Measurements from ENCODE around the gene PRKCA. TPM values are rescaled to one million over a fixed set of nuclear protein-coding genes. Genes with fewer than 3 reads are reported as not detected.
A peak's percentile ranks its signal among the peaks of the same experiment; 100 is the strongest.

Gene PRKCA
- total RNA-seq, 1 experiment from 2014 or later: 22.6 TPM

DNA sequence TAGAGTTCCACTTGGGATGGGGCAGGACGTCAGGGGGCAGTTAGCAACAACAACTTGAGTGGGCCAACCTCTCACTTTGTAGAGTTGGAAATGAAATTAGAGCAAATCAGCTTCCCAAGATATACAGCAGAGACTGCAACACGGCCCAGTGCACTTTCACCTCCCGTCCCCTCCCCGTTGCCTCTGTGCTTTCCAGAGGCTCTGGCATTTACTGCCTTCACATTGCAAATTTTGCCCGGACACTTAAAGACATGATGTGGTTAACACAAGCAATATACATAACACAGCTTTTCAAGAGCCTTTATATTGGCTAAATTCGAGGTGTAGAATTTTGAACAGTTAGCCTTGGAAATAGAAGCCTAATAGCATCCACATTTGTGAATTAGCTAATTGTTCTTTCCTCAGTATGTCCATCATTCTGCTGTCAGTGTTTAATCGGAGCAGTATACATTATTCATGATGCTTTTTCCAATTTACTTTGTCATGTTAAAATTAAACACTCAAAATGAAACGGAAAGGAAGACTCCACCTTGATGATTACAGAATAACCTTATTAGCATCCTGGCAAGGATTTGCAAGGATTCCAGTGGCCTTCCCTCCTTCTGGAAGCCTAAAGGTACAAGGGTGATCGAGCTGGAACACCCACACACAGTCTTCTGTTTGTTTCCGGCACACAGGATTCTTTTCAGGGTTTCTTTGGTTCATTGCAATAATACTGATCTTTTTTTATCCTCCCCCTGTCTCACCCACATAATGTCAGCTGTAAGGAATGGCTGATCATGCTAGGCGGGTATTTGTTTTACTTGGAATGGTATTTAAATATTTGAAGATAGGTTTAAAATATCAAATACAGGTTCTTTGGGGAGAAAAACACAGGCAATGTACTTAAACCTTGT is 341.6 kb downstream of the PRKCA start:
- ATAC-seq (no peak; the same call in 1 of the 2 replicates), DNase-seq (no peak)
- no peaks in the 10 kb centered on the region for H3K27me3 ChIP-seq (ENCODE audit: low read length)
- TF ChIP-seq EZH2phosphoT487 (IDR thresholded peaks at IDR 0.05; ENCODE audit: borderline replicate concordance, low read length): no peak
- no peak for TF ChIP-seq CTCF (conservative IDR thresholded peaks at IDR 0.05; ENCODE audit: low read depth, low read length)
- no peak for TF ChIP-seq EZH2 (IDR thresholded peaks at IDR 0.05; ENCODE audit: low read length, unreplicated experiment)
- no peak overlapping the region for H3K4me3 ChIP-seq (ENCODE audit: low read length)
- no peaks in the 10 kb centered on the region for H4K20me1 ChIP-seq (ENCODE audit: low read length)
- no peak overlapping the region for H3K9ac ChIP-seq (ENCODE audit: low read length)
- no peaks in the 10 kb centered on the region for H3F3A ChIP-seq (ENCODE audit: low read length, unreplicated experiment)
- H3K4me1 ChIP-seq (ENCODE audit: insufficient read depth, low read length): no peaks in the 10 kb centered on the region
- POLR2A ChIA-PET (ENCODE audit: unreplicated experiment): no interaction called here
- H2AFZ ChIP-seq (ENCODE audit: low read length): no peak overlapping the region
- H3K79me2 ChIP-seq (ENCODE audit: low read length): no peaks in the 10 kb centered on the region
- H3K9me2 ChIP-seq (replicated peaks; ENCODE audit: low read length): no peaks in the 10 kb centered on the region
- H3K9me3 ChIP-seq (ENCODE audit: low read length): no peaks in the 10 kb centered on the region
- no peak overlapping the region for H3K4me2 ChIP-seq (ENCODE audit: low read length)
- CTCF ChIA-PET: no interaction called here
- H3K27ac ChIP-seq (ENCODE audit: low read length): no peak overlapping the region
- BruUV-seq (replicated peaks): no TSS peak
- H3K36me3 ChIP-seq (ENCODE audit: low read depth, low read length): peaks cover 18% of the 10 kb centered on the region
- intact Hi-C loops (cut with micrococcal nuclease): no loop called here

GRCh38 chr17:66645259-66645658 is 342.8 kb downstream of the PRKCA start:
- no TSS peak for BruUV-seq (replicated peaks)
- CTCF ChIA-PET: no interaction called here
- TF ChIP-seq EZH2phosphoT487 (IDR thresholded peaks at IDR 0.05; ENCODE audit: borderline replicate concordance, low read length) (no peak), EZH2 (IDR thresholded peaks at IDR 0.05; ENCODE audit: low read length, unreplicated experiment) (no peak), CTCF (conservative IDR thresholded peaks at IDR 0.05; ENCODE audit: low read depth, low read length) (no peak)
- intact Hi-C loops (cut with micrococcal nuclease): no loop called here
- Histone ChIP-seq H3K27me3 (ENCODE audit: low read length) (no peaks in the 10 kb centered on the region), H3K4me2 (ENCODE audit: low read length) (no peak overlapping the region), H3K9ac (ENCODE audit: low read length) (no peak overlapping the region), H3K36me3 (ENCODE audit: low read depth, low read length) (peaks cover 18% of the 10 kb centered on the region), H2AFZ (ENCODE audit: low read length) (no peak overlapping the region), H3K79me2 (ENCODE audit: low read length) (no peaks in the 10 kb centered on the region), H3F3A (ENCODE audit: low read length, unreplicated experiment) (no peaks in the 10 kb centered on the region), H3K9me2 (replicated peaks; ENCODE audit: low read length) (no peaks in the 10 kb centered on the region), H3K4me1 (ENCODE audit: insufficient read depth, low read length) (no peaks in the 10 kb centered on the region), H3K9me3 (ENCODE audit: low read length) (no peaks in the 10 kb centered on the region), H4K20me1 (ENCODE audit: low read length) (no peaks in the 10 kb centered on the region), H3K4me3 (ENCODE audit: low read length) (no peak overlapping the region), H3K27ac (ENCODE audit: low read length) (no peak overlapping the region)
- no peak for ATAC-seq
- POLR2A ChIA-PET (ENCODE audit: unreplicated experiment): no interaction called here
- DNase-seq: no peak

- TF ChIP-seq CTCF (conservative IDR thresholded peaks at IDR 0.05; ENCODE audit: low read depth, low read length) (no peak), EZH2 (IDR thresholded peaks at IDR 0.05; ENCODE audit: low read length, unreplicated experiment) (no peak), EZH2phosphoT487 (IDR thresholded peaks at IDR 0.05; ENCODE audit: borderline replicate concordance, low read length) (no peak)
- intact Hi-C loops (cut with micrococcal nuclease): no loop called here
- TSS peak; percentile 6 for BruUV-seq (replicated peaks)
- DNase-seq (no peak), ATAC-seq (no peak)
- H3K9ac ChIP-seq (ENCODE audit: low read length): no peak overlapping the region
- H3K9me3 ChIP-seq (ENCODE audit: low read length): no peaks in the 10 kb centered on the region
- no peaks in the 10 kb centered on the region for H3F3A ChIP-seq (ENCODE audit: low read length, unreplicated experiment)
- H2AFZ ChIP-seq (ENCODE audit: low read length): no peak overlapping the region
- CTCF ChIA-PET: interaction anchor here (0.5 kb wide), 1 partner anchor 14 kb away, joined by 3 read pairs; no protein-coding TSS in a partner anchor
- no peak overlapping the region for H3K4me3 ChIP-seq (ENCODE audit: low read length)
- H3K4me1 ChIP-seq (ENCODE audit: insufficient read depth, low read length): peaks cover 1% of the 10 kb centered on the region
- POLR2A ChIA-PET (ENCODE audit: unreplicated experiment): no interaction called here
- H3K79me2 ChIP-seq (ENCODE audit: low read length): no peaks in the 10 kb centered on the region
- no peaks in the 10 kb centered on the region for H3K27me3 ChIP-seq (ENCODE audit: low read length)
- H3K9me2 ChIP-seq (replicated peaks; ENCODE audit: low read length): no peaks in the 10 kb centered on the region
- H3K4me2 ChIP-seq (ENCODE audit: low read length): no peak overlapping the region
- H4K20me1 ChIP-seq (ENCODE audit: low read length): no peaks in the 10 kb centered on the region
- peaks cover 11% of the 10 kb centered on the region; the same call in 1 of the 2 replicates for H3K36me3 ChIP-seq (ENCODE audit: low read depth, low read length)
- no peak overlapping the region for H3K27ac ChIP-seq (ENCODE audit: low read length)
Observed at GRCh38 chr17:66647391-66647983, 345.1 kb downstream of the PRKCA start.
